ENCODE results near the gene STPG1. TPM values are rescaled to one million over a fixed set of nuclear protein-coding genes. Genes with fewer than 3 reads are reported as not detected.

STPG1 gene
- total and polyA plus RNA-seq, 9 of the 15 experiments (the other 6 are each of a cell fraction or from before 2014, with no cell fraction given), result 5.0 to 11.9 (median 8.3) TPM

- Histone ChIP-seq H3K27ac (ENCODE audit: extremely low read depth, low read depth, low read length) (no peak overlapping the region), H3K9me3 (replicated peaks; ENCODE audit: control insufficient read depth, insufficient read depth, low read depth, low read length) (no peaks in the 10 kb centered on the region), H3K4me3 (no peak overlapping the region), H3K27me3 (ENCODE audit: control insufficient read depth in 2 of 2, insufficient read depth in 2 of 2, low read length in 2 of 2) (peaks cover 0 to 21% of the 10 kb centered on the region in 2 experiments; a peak in 3 of 5 replicates), H3K79me2 (ENCODE audit: control insufficient read depth, insufficient read depth, low read length) (no peaks in the 10 kb centered on the region), H2AFZ (ENCODE audit: low read depth, low read length) (no peak overlapping the region), H3K36me3 (ENCODE audit: control insufficient read depth, insufficient read depth, low read length) (no peaks in the 10 kb centered on the region), H4K20me1 (replicated peaks; ENCODE audit: control insufficient read depth, insufficient read depth, low read length) (no peaks in the 10 kb centered on the region; the same call in 1 of the 2 replicates), H3K4me2 (ENCODE audit: insufficient read depth, low read length) (no peak overlapping the region), H3K9ac (ENCODE audit: insufficient read depth in 1 of 2, low read depth in 2 of 2, low read length in 2 of 2) (no peak overlapping the region), H3K9me1 (ENCODE audit: control insufficient read depth, insufficient read depth, low read length) (no peaks in the 10 kb centered on the region), H3K4me1 (replicated peaks in 1 of 2; ENCODE audit: control insufficient read depth in 2 of 2, insufficient read depth in 2 of 2, low read length in 2 of 2) (no peaks in the 10 kb centered on the region)
- FAIRE-seq, result no peak
- ChIA-PET CTCF (ENCODE audit: low intra/inter-chr PET ratio) (no interaction called here), POLR2A (interaction anchor here (0.9 to 2.1 kb wide), 3 partner anchors 8 to 171 kb away, joined by 3 to 11 read pairs (median 7); no protein-coding TSS in a partner anchor)
- intact Hi-C loops (cut with micrococcal nuclease) (no loop called here), in situ Hi-C loops (cut with MboI) (loop anchor here (5.0 kb wide), 1 partner anchor 73 kb away; no protein-coding TSS in a partner anchor)
- no peak for TF ChIP-seq ZBTB7A (IDR thresholded peaks at IDR 0.05; ENCODE audit: borderline replicate concordance, control insufficient read depth, low read depth, low read length)
- TF ChIP-seq CBX8 (IDR thresholded peaks at IDR 0.05; ENCODE audit: borderline replicate concordance, extremely low read depth, low read depth, low read length, poor library complexity, severe bottlenecking), result no peak
- no peak for TF ChIP-seq ZNF239 (CRISPR knock-in tag; IDR thresholded peaks at IDR 0.05)
- TF ChIP-seq SNIP1 (IDR thresholded peaks at IDR 0.05; ENCODE audit: low read depth), result no peak
- TF ChIP-seq FIP1L1 (IDR thresholded peaks at IDR 0.05; ENCODE audit: low read depth, low read length, poor library complexity, severe bottlenecking), result no peak
- TF ChIP-seq TAF1 (IDR thresholded peaks at IDR 0.05; ENCODE audit: control insufficient read depth, extremely low read depth, insufficient read depth, low read length, severe bottlenecking), result no peak
- no peak for TF ChIP-seq U2AF2 (optimal IDR thresholded peaks at IDR 0.05; ENCODE audit: low read depth, low read length)
- TF ChIP-seq PCBP1 (IDR thresholded peaks at IDR 0.05; ENCODE audit: low read depth, low read length, poor library complexity, severe bottlenecking), result no peak
- TF ChIP-seq THRA (IDR thresholded peaks at IDR 0.05), result no peak
- TF ChIP-seq OTX1 (CRISPR knock-in tag; IDR thresholded peaks at IDR 0.05), result no peak
- TF ChIP-seq ETV6 (IDR thresholded peaks at IDR 0.05; ENCODE audit: borderline replicate concordance in 1 of 2, low read depth in 2 of 2, low read length in 1 of 2), result no peak
- TF ChIP-seq ETV6 (CRISPR knock-in tag; IDR thresholded peaks at IDR 0.05; ENCODE audit: borderline replicate concordance), result no peak
- TF ChIP-seq CBX3 (IDR thresholded peaks at IDR 0.05; ENCODE audit: borderline replicate concordance in 1 of 2, low read length in 2 of 2), result no peak
- TF ChIP-seq MEF2D (tag; conservative IDR thresholded peaks at IDR 0.05; ENCODE audit: low read depth), result no peak
- no peak for TF ChIP-seq FOXK2 (conservative IDR thresholded peaks at IDR 0.05 in 1 of 2, IDR thresholded peaks at IDR 0.05 in 1 of 2; ENCODE audit: low read depth in 2 of 2)
- TF ChIP-seq ZKSCAN8 (CRISPR knock-in tag; IDR thresholded peaks at IDR 0.05), result no peak
- TF ChIP-seq ZNF316 (IDR thresholded peaks at IDR 0.05), result no peak
- TF ChIP-seq U2AF1 (optimal IDR thresholded peaks at IDR 0.05; ENCODE audit: low read depth, low read length), result no peak
- no peak for TF ChIP-seq SRSF3 (IDR thresholded peaks at IDR 0.05; ENCODE audit: insufficient read depth, low read length)
- ATAC-seq, result no peak
- no peak for DNase-seq (ENCODE audit: extremely low read depth in 1 of 4, low spot score in 3 of 4)
- BruUV-seq (replicated peaks), result no TSS peak
- WGBS (ENCODE audit: insufficient coverage, low coverage, missing lambda C conversion rate), result 13% methylated on average over 5 of the region's 5 CpGs
Measured at GRCh38 chr1:24380508-24380907, 33.1 kb downstream of the STPG1 start.
